Caco-2 (cell line): Measurements from ENCODE around the gene CFAP52. TPM values are rescaled to one million over a fixed set of nuclear protein-coding genes. Genes with fewer than 3 reads are reported as not detected.
"Not testable (repeated sequence)": the region's sequence is repeated elsewhere in the genome, so short reads cannot be mapped to it uniquely, and the experiment has no call there.

Experiments
- BruUV-seq: library from RNA; stranded (reverse); fragments of 400-500 nt; replicated peaks from 2 replicates; lab custom pipeline; 2021; lab: Mats Ljungman, UMichigan
- CTCF ChIA-PET: fragments of 300-600 bp; sonication (Branson Sonifier 250); formaldehyde crosslinking; loops from one replicate; lab custom pipeline; 2022; ENCODE audit warnings: antibody characterized with exemption; lab: Charles Lee
- POLR2A ChIA-PET: fragments of 300-600 bp; sonication (Branson Sonifier 250); formaldehyde crosslinking; loops from one replicate; lab custom pipeline; 2022; ENCODE audit warnings: antibody characterized with exemption; lab: Charles Lee
- DNase-seq, 2 experiments: peaks; one replicate each; pipeline versions ENCODE4 v3.0.0 to v3.0.0-alpha.2; 2020 to 2022
- H3K27me3 ChIP-seq: replicated peaks from 2 replicates; pipeline ENCODE4 v1.6.0; 2011; ENCODE audit warnings: low read length; ENCODE audit not compliant: control insufficient read depth, insufficient read depth
- H3K36me3 ChIP-seq: 2 replicates; pipeline ENCODE4 v1.5.1; 2011; ENCODE audit warnings: low read length; ENCODE audit not compliant: control insufficient read depth, insufficient read depth
- H3K4me1 ChIP-seq: fragments of 250-450 bp; sonication (Bioruptor Pico); 2 replicates; pipeline ENCODE4 v1.5.1; 2020; ENCODE audit warnings: mild to moderate bottlenecking
- H3K4me3 ChIP-seq: 2 replicates; pipeline ENCODE4 v1.5.1; 2011; ENCODE audit warnings: low read depth, mild to moderate bottlenecking, control low read depth, low read length
- H3K9me3 ChIP-seq: fragments of 250-450 bp; sonication (Bioruptor Pico); 2 replicates; pipeline ENCODE4 v1.5.1; 2020; ENCODE audit warnings: mild to moderate bottlenecking, moderate library complexity
- H3K27ac Mint-ChIP-seq: one replicate; pipeline ENCODE4 v1.8.0; 2022; ENCODE audit warnings: mixed read lengths; ENCODE audit not compliant: unreplicated experiment
- H3K27me3 Mint-ChIP-seq: one replicate; pipeline ENCODE4 v1.8.0; 2022; ENCODE audit warnings: mixed read lengths; ENCODE audit not compliant: insufficient read depth, unreplicated experiment
- H3K36me3 Mint-ChIP-seq: one replicate; pipeline ENCODE4 v1.8.0; 2022; ENCODE audit warnings: mild to moderate bottlenecking, mixed read lengths; ENCODE audit not compliant: insufficient read depth, unreplicated experiment
- H3K4me1 Mint-ChIP-seq: one replicate; pipeline ENCODE4 v1.8.0; 2022; ENCODE audit warnings: low read depth, mixed read lengths; ENCODE audit not compliant: unreplicated experiment
- H3K4me3 Mint-ChIP-seq: one replicate; pipeline ENCODE4 v1.8.0; 2022; ENCODE audit warnings: mild to moderate bottlenecking, moderate library complexity, mixed read lengths; ENCODE audit not compliant: unreplicated experiment
- H3K9me3 Mint-ChIP-seq: one replicate; pipeline ENCODE4 v1.8.0; 2022; ENCODE audit warnings: mixed read lengths; ENCODE audit not compliant: unreplicated experiment
- intact Hi-C: fragments of 100-400 bp; cut with micrococcal nuclease; formaldehyde crosslinking; loops from one replicate; pipeline ENCODE4 v1.10.0; 2022; ENCODE audit not compliant: unreplicated experiment
- total RNA-seq: library from RNA; stranded (reverse); gene quantifications from 2 replicates; pipeline ENCODE4 v1.2.3, GENCODE V29; 2022
- TF ChIP-seq, protein P1 (sequence below), 2 experiments: fragments of 200-600 bp in 1 of 2; IDR thresholded peaks; 1 replicate in 1 of 2; 2 replicates in 1 of 2; pipeline versions ENCODE4 v1.5.1 to v1.8.0; 2011 to 2022; ENCODE audit warnings: antibody characterized with exemption in 1 of 2, control low read depth in 1 of 2, inconsistent platforms in 1 of 2, low read depth in 1 of 2, low read length in 1 of 2, mild to moderate bottlenecking in 1 of 2, moderate library complexity in 1 of 2; ENCODE audit not compliant: insufficient read depth in 1 of 2, severe bottlenecking in 1 of 2, unreplicated experiment in 1 of 2

Gene CFAP52
- total RNA-seq, 1 experiment from 2014 or later: not detected

DNA sequence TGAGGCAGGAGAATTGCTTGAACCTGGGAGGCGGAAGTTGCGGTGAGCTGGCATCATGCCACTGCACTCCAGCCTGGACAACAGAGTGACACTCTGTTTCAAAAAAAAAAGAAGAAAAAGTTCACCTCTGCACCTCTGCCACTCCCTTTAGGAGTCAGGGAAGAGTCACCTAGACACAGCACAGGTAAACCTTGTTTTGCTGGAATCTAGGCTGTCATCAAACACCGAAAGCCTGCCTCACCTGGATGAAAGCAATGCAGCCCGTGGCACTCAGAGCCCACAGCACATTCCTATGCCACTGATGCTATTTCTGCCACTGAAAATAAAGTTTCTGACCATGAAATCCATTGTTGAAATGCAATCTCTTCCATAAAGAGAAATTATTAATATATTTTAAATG, 22.2 kb downstream of the CFAP52 start:
- no TSS peak for BruUV-seq
- no peaks in the 10 kb centered on the region for H3K9me3 Mint-ChIP-seq
- no peak overlapping the region for H3K27ac Mint-ChIP-seq
- Histone ChIP-seq H3K4me3 (no peak overlapping the region), H3K9me3 (no peaks in the 10 kb centered on the region), H3K27me3 (no peaks in the 10 kb centered on the region), H3K4me1 (no peaks in the 10 kb centered on the region), H3K36me3 (no peaks in the 10 kb centered on the region)
- intact Hi-C loops: no loop called here
- H3K4me1 Mint-ChIP-seq: no peaks in the 10 kb centered on the region
- ChIA-PET POLR2A (no interaction called here), CTCF (no interaction called here)
- H3K36me3 Mint-ChIP-seq: no peaks in the 10 kb centered on the region
- no peak overlapping the region for H3K4me3 Mint-ChIP-seq
- DNase-seq: no peak
- TF ChIP-seq, protein P1, sequence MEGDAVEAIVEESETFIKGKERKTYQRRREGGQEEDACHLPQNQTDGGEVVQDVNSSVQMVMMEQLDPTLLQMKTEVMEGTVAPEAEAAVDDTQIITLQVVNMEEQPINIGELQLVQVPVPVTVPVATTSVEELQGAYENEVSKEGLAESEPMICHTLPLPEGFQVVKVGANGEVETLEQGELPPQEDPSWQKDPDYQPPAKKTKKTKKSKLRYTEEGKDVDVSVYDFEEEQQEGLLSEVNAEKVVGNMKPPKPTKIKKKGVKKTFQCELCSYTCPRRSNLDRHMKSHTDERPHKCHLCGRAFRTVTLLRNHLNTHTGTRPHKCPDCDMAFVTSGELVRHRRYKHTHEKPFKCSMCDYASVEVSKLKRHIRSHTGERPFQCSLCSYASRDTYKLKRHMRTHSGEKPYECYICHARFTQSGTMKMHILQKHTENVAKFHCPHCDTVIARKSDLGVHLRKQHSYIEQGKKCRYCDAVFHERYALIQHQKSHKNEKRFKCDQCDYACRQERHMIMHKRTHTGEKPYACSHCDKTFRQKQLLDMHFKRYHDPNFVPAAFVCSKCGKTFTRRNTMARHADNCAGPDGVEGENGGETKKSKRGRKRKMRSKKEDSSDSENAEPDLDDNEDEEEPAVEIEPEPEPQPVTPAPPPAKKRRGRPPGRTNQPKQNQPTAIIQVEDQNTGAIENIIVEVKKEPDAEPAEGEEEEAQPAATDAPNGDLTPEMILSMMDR (IDR thresholded peaks at IDR 0.05; ENCODE audit: insufficient read depth in 1 of 2, low read depth in 1 of 2, low read length in 1 of 2, severe bottlenecking in 1 of 2, unreplicated experiment in 1 of 2): no peak
- H3K27me3 Mint-ChIP-seq: peaks cover 3% of the 10 kb centered on the region

DNA sequence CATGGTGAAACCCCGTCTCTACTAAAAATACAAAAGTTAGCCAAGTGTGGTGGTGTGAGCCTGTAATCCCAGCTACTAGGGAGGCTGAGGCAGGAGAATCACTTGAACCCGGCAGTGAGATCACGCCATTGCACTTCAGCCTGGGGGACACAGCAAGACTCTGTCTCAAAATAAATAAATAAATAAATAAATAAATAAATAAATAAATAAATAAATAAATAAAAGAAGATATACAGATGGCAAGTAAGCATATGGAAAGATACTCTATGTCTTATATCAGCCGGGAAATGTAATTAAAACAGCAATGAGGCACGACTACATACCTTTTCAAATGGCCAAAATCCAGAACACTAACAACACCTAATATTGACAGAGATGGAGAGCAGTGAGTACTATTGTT, 28.1 kb downstream of the CFAP52 start:
- H3K27me3 Mint-ChIP-seq, H3K9me3 ChIP-seq, DNase-seq, H3K27me3 ChIP-seq, H3K4me3 ChIP-seq, H3K4me1 Mint-ChIP-seq, H3K4me1 ChIP-seq, H3K4me3 Mint-ChIP-seq, H3K36me3 ChIP-seq, CTCF ChIA-PET, H3K27ac Mint-ChIP-seq, intact Hi-C loops, H3K36me3 Mint-ChIP-seq, POLR2A ChIA-PET, H3K9me3 Mint-ChIP-seq, BruUV-seq: not testable (repeated sequence)

DNA sequence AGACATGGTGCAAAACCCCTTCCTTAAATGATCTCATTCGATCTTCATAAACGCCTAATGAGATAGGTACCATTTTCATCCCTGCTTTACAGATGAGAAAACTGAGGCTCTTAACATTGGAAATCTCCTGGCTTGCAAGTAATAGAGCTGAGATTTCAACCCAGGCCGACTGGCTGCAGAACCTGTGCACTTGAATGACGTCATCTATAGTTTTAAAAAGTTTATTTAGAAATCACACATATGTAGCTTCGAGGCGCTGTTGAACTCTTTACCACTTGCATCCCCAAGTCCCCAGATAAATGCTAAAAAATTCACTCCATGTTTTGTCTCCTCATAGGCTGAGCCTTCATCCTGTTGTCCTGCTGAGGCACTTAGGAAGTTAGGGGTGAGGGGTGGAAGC, 30.0 kb downstream of the CFAP52 start:
- CTCF ChIA-PET: no interaction called here
- DNase-seq: no peak
- no TSS peak for BruUV-seq
- H3K36me3 Mint-ChIP-seq: no peaks in the 10 kb centered on the region
- POLR2A ChIA-PET: no interaction called here
- H3K4me1 Mint-ChIP-seq: no peaks in the 10 kb centered on the region
- H3K4me3 Mint-ChIP-seq: no peak overlapping the region
- H3K27ac Mint-ChIP-seq: no peak overlapping the region
- peaks cover 6% of the 10 kb centered on the region for H3K27me3 Mint-ChIP-seq
- Histone ChIP-seq H3K4me3 (no peak overlapping the region), H3K27me3 (no peaks in the 10 kb centered on the region), H3K4me1 (no peaks in the 10 kb centered on the region), H3K36me3 (no peaks in the 10 kb centered on the region), H3K9me3 (no peaks in the 10 kb centered on the region)
- intact Hi-C loops: no loop called here
- H3K9me3 Mint-ChIP-seq: no peaks in the 10 kb centered on the region
- TF ChIP-seq, protein P1 (IDR thresholded peaks at IDR 0.05; ENCODE audit: insufficient read depth in 1 of 2, low read depth in 1 of 2, low read length in 1 of 2, severe bottlenecking in 1 of 2, unreplicated experiment in 1 of 2): no peak

DNA sequence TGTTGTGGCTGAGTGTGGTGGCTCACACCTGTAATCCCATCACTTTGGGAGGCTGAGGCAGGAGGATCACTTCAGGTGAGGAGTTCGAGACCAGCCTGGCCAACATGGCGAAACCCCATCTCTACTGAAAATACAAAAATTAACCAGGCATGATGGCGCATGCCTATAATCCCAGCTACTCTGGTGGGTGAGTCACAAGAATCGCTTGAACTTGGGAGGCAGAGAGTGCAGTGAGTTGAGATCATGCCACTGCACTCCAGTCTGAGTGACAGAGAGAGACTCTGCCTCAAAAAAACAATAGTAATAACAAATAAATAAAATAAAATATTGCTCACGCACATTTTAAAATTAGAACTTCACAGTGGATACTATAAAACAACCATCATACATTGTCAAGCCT, 30.6 kb downstream of the CFAP52 start:
- H3K4me3 Mint-ChIP-seq, H3K36me3 ChIP-seq, POLR2A ChIA-PET, H3K27me3 Mint-ChIP-seq, H3K4me1 Mint-ChIP-seq, H3K36me3 Mint-ChIP-seq, H3K9me3 ChIP-seq, CTCF ChIA-PET, H3K4me3 ChIP-seq, H3K27me3 ChIP-seq, H3K4me1 ChIP-seq, H3K27ac Mint-ChIP-seq, DNase-seq, intact Hi-C loops, BruUV-seq, H3K9me3 Mint-ChIP-seq: not testable (repeated sequence)
